Small intestine (tissue), 7 donors: Measurements from ENCODE around the gene GNG8. TPM values are rescaled to one million over a fixed set of nuclear protein-coding genes. Genes with fewer than 3 reads are reported as not detected.

Experiments
- DNase-seq, 2 donors: peaks; one replicate each; pipeline versions ENCODE4 v3.0.0 to v3.0.0-alpha.2; 2013
- FAIRE-seq: peaks from 2 replicates; lab custom pipeline; 2012; peaks lifted over from hg19 to GRCh38; lab: Jason Lieb, UNC
- H3K27ac ChIP-seq, 3 donors: one replicate each; pipeline ENCODE4 v1.5.1; 2013; ENCODE audit warnings: low read length in 2 of 3, mild to moderate bottlenecking in 2 of 3, control low read depth in 1 of 3, inconsistent platforms in 1 of 3, low read depth in 1 of 3, moderate library complexity in 1 of 3
- H3K27me3 ChIP-seq, 3 donors: one replicate each; pipeline ENCODE4 v1.6.1; 2013; ENCODE audit warnings: low read length in 3 of 3, inconsistent platforms in 1 of 3; ENCODE audit not compliant: control insufficient read depth in 3 of 3, insufficient read depth in 3 of 3
- H3K36me3 ChIP-seq, 3 donors: one replicate each; pipeline ENCODE4 v1.6.1; 2013; ENCODE audit warnings: low read length in 3 of 3, inconsistent platforms in 1 of 3, low read depth in 1 of 3, mild to moderate bottlenecking in 1 of 3, moderate library complexity in 1 of 3; ENCODE audit not compliant: control insufficient read depth in 3 of 3, insufficient read depth in 2 of 3
- H3K4me1 ChIP-seq, 3 donors: one replicate each; pipeline ENCODE4 v1.6.1; 2013; ENCODE audit warnings: low read length in 2 of 3, inconsistent platforms in 1 of 3, low read depth in 1 of 3, mild to moderate bottlenecking in 1 of 3, moderate library complexity in 1 of 3; ENCODE audit not compliant: control insufficient read depth in 3 of 3, insufficient read depth in 2 of 3
- H3K4me3 ChIP-seq, 3 donors: one replicate each; pipeline ENCODE4 v1.5.1; 2013; ENCODE audit warnings: low read length in 3 of 3, control low read depth in 1 of 3, inconsistent platforms in 1 of 3, low read depth in 1 of 3, mild to moderate bottlenecking in 1 of 3, moderate library complexity in 1 of 3
- H3K9me3 ChIP-seq, 2 donors: one replicate each; pipeline ENCODE4 v1.6.1; 2013; ENCODE audit warnings: low read depth in 1 of 2, low read length in 1 of 2; ENCODE audit not compliant: control insufficient read depth in 2 of 2, insufficient read depth in 1 of 2
- WGBS, 3 donors: extraction: QIAGEN DNeasy Blood & Tissue Kit; methylation state at CpG; one replicate each; pipeline ENCODE4 v1.1.7; 2013; 5-methylcytosine and 5-hydroxymethylcytosine counted together
- polyA plus RNA-seq, 4 donors: library from polyadenylated mRNA; stranded (reverse) in 3 of 4; unstranded in 1 of 4; fragments of 200-250 nt in 3 of 4; fragments of 120-200 nt in 1 of 4; gene quantifications; one replicate each; pipeline versions ENCODE4 v1.2.1 to v1.2.3, GENCODE V29; 2013
- donor health status: healthy with polysubstance abuse.
- donor health status: control.
- donor health status: control.
- donor health status: Bipolar disorder and iron deficiency.
- donor health status: healthy.

The GNG8 gene
- polyA plus RNA-seq, 4 donors = 0.75 TPM; not detected in 3

- Histone ChIP-seq H3K27ac (peak overlapping the region in 2 of 3 donors; percentile 52 to 74), H3K4me3 (no peak overlapping the region), H3K9me3 (no peaks in the 10 kb centered on the region), H3K36me3 (no peaks in the 10 kb centered on the region), H3K4me1 (peaks cover 0 to 12% (median 5%) of the 10 kb centered on the region in 3 donors), H3K27me3 (peaks cover 0 to 32% (median 0%) of the 10 kb centered on the region in 3 donors)
- no peak for DNase-seq
- 62 to 78% (median 68%) methylated on average over 3 of the region's 3 CpGs for WGBS, 3 donors
- no peak for FAIRE-seq
Measured at GRCh38 chr19:46620267-46620666, 15.7 kb downstream of the GNG8 start.

- peak overlapping the region in 1 of 3 donors; percentile 32 for H3K27ac ChIP-seq
- peaks cover 0 to 9% (median 5%) of the 10 kb centered on the region in 3 donors for H3K4me1 ChIP-seq
- no peaks in the 10 kb centered on the region for H3K9me3 ChIP-seq
- no peaks in the 10 kb centered on the region for H3K36me3 ChIP-seq
- DNase-seq = no peak
- no peak overlapping the region for H3K4me3 ChIP-seq
- no peak for FAIRE-seq
- 12 to 36% (median 30%) methylated on average over 9 of the region's 9 CpGs for WGBS, 3 donors
- peaks cover 0 to 29% (median 0%) of the 10 kb centered on the region in 3 donors for H3K27me3 ChIP-seq
Measured at GRCh38 chr19:46618670-46619231, 17.3 kb downstream of the GNG8 start.

- DNase-seq (no peak), FAIRE-seq (no peak)
- H3K27me3 ChIP-seq = peaks cover 0 to 27% (median 0%) of the 10 kb centered on the region in 3 donors
- no peaks in the 10 kb centered on the region for H3K9me3 ChIP-seq
- no peak overlapping the region for H3K4me3 ChIP-seq
- peaks cover 0 to 9% (median 5%) of the 10 kb centered on the region in 3 donors for H3K4me1 ChIP-seq
- peak overlapping the region in 1 of 3 donors; percentile 2 for H3K27ac ChIP-seq
- H3K36me3 ChIP-seq = no peaks in the 10 kb centered on the region
- 69 to 82% (median 70%) methylated on average over 6 of the region's 6 CpGs for WGBS, 3 donors
Measured at GRCh38 chr19:46617601-46618000, 18.4 kb downstream of the GNG8 start.

DNA sequence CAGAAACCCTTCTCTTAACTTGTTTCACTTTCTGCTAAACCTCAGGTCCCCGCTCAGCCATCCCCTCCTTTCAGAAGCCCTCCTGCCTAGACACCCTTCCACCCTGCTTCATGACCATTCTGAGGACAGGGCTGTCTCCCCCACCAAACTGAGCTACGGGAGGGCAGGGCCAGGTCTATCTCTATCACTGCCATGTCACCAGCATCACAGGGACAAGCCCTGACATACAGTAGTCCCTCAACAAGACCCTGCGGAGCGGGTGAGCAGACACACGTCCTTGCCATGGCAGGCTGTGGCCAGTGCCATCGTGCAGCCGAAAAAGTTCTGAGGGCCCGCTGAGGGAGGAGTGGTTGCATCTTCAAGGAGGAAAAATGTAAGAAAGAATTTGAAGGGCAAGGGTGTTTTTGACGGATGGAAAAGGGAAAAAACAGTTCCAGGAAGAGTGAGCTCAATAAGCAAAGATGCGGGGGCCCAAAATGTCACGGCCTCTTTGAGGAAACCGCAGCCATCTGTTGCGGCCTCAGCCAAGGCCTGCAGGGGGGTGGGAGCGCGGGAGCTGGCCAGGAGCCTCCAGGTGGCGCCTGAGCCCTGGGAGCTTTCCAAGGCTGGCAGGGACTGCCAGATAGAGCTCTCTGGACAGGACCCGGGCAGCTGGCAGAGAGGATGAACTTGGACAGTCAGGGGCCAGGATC lies 19.2 kb downstream of the GNG8 start:
- 26 to 30% (median 27%) methylated on average over 17 of the region's 17 CpGs for WGBS, 3 donors
- DNase-seq (peak; percentile 65 to 72), FAIRE-seq (no peak)
- H3K4me1 ChIP-seq = peaks cover 0 to 9% (median 5%) of the 10 kb centered on the region in 3 donors
- H3K9me3 ChIP-seq = no peaks in the 10 kb centered on the region
- H3K27me3 ChIP-seq = peaks cover 0 to 21% (median 0%) of the 10 kb centered on the region in 3 donors
- no peak overlapping the region for H3K4me3 ChIP-seq
- peak overlapping the region in 2 of 3 donors; percentile 25 to 48 for H3K27ac ChIP-seq
- H3K36me3 ChIP-seq = no peaks in the 10 kb centered on the region

DNA sequence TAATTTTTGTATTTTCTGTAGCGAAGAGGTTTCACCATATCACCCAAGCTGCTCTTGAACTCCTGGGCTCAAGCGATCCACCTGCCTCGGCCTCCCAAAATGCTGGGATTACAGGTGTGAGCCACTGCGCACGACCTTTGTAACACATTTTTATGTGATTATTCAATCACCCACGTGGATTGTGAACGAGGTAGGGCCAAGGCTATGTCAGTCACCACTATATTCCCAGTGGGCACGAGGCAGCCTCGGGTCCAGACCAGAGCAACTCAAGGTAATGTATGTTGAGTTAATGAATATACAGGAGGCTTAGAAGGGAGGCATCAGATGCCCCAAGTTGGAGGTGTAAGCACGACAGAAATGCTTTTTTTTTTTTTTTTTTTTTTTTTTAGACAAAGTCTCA lies 20.0 kb downstream of the GNG8 start:
- FAIRE-seq (no peak), DNase-seq (peak in 1 of 2 donors; percentile 59)
- peaks cover 0 to 9% (median 5%) of the 10 kb centered on the region in 3 donors for H3K4me1 ChIP-seq
- H3K27me3 ChIP-seq = peaks cover 0 to 13% (median 0%) of the 10 kb centered on the region in 3 donors
- H3K9me3 ChIP-seq = no peaks in the 10 kb centered on the region
- H3K4me3 ChIP-seq = no peak overlapping the region
- H3K36me3 ChIP-seq = peaks cover 0 to 6% (median 0%) of the 10 kb centered on the region in 3 donors
- H3K27ac ChIP-seq = no peak overlapping the region
- WGBS, 3 donors = 22 to 79% (median 49%) methylated on average over 10 of the region's 10 CpGs

- Histone ChIP-seq H3K27me3 (no peaks in the 10 kb centered on the region), H3K9me3 (no peaks in the 10 kb centered on the region), H3K36me3 (peaks cover 2 to 23% (median 9%) of the 10 kb centered on the region in 3 donors), H3K27ac (no peak overlapping the region), H3K4me3 (no peak overlapping the region), H3K4me1 (peaks cover 0 to 4% (median 4%) of the 10 kb centered on the region in 3 donors)
- FAIRE-seq (no peak), DNase-seq (peak; percentile 77 to 86)
- 11 to 14% (median 11%) methylated on average over 12 of the region's 12 CpGs for WGBS, 3 donors
Measured at GRCh38 chr19:46614114-46614722, 21.8 kb downstream of the GNG8 start.

DNA sequence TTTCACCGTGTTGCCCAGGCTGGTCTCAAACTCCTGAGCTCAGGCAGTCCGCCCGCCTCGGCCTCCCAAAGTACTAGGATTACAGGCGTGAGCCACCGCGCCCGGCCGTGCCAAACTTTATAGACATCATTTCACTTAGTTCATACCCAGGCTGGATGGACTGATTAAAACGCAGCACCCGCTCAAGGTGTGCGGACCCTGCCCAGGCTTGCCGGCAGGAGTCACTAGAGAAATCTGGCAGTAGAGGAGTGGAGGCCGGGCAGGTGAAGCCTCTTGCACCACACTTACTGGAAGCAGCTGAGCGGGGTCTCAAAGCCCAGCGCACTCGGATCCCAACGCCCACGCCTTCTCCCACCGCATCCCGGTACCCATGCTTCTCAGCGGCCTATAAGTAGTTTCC lies 22.5 kb downstream of the GNG8 start:
- 84 to 92% (median 88%) methylated on average over 21 to 22 of the region's 22 CpGs for WGBS, 3 donors
- H3K4me3 ChIP-seq = no peak overlapping the region
- H3K9me3 ChIP-seq = no peaks in the 10 kb centered on the region
- FAIRE-seq = no peak
- peaks cover 0 to 4% (median 4%) of the 10 kb centered on the region in 3 donors for H3K4me1 ChIP-seq
- DNase-seq = no peak
- H3K27ac ChIP-seq = no peak overlapping the region
- H3K27me3 ChIP-seq = no peaks in the 10 kb centered on the region
- H3K36me3 ChIP-seq = peaks cover 3 to 30% (median 16%) of the 10 kb centered on the region in 3 donors

DNA sequence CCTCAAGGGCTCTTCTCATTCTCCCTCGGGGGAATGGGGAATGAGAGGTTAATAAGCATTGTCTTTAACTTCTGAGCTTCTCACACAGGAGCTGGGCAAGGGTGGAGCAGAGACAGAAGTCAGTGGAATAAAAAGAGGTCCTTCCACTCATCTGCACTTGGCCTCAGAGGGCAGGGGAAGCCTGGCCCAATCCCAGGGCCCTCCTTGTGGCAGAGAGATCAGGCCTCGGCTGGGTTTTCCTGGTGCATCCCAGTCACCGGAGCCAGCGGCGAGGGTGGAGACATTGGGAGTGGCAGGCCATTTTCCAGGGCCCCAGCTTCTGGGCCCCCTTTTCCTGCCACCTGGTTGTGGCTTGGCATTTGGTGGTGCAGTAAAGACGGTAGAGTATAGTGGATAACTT lies 24.2 kb downstream of the GNG8 start:
- H3K36me3 ChIP-seq = peaks cover 3 to 48% (median 31%) of the 10 kb centered on the region in 3 donors
- H3K27me3 ChIP-seq = no peaks in the 10 kb centered on the region
- no peaks in the 10 kb centered on the region for H3K9me3 ChIP-seq
- H3K4me3 ChIP-seq = no peak overlapping the region
- DNase-seq = no peak
- no peak for FAIRE-seq
- peak overlapping the region in 1 of 3 donors; percentile 51 for H3K27ac ChIP-seq
- WGBS, 3 donors = 35 to 48% (median 47%) methylated on average over 5 to 6 of the region's 6 CpGs
- H3K4me1 ChIP-seq = peaks cover 0 to 6% (median 0%) of the 10 kb centered on the region in 3 donors
